ENCODE data around the gene GNG8. TPM values are rescaled to one million over a fixed set of nuclear protein-coding genes. Genes with fewer than 3 reads are reported as not detected.

The GNG8 gene
- polyA plus RNA-seq, 4 donors: 1.5 to 8.5 (median 3.3) TPM

- DNase-seq (ENCODE audit: low read depth in 4 of 4, low spot score in 3 of 4): no peak
Observed at GRCh38 chr19:46605356-46605821, 30.6 kb downstream of the GNG8 start.

- DNase-seq (ENCODE audit: low read depth in 4 of 4, low spot score in 3 of 4): no peak
Observed at GRCh38 chr19:46604781-46605355, 31.1 kb downstream of the GNG8 start.

GRCh38 chr19:46603752-46604231 lies 32.2 kb downstream of the GNG8 start:
- no peak for DNase-seq (ENCODE audit: low read depth in 4 of 4, low spot score in 3 of 4)

GRCh38 chr19:46603195-46603637 lies 32.8 kb downstream of the GNG8 start:
- no peak for DNase-seq (ENCODE audit: low read depth in 4 of 4, low spot score in 3 of 4)

GRCh38 chr19:46602392-46603194 lies 33.4 kb downstream of the GNG8 start:
- DNase-seq (ENCODE audit: low read depth in 4 of 4, low spot score in 3 of 4): no peak

- DNase-seq (ENCODE audit: low read depth in 4 of 4, low spot score in 3 of 4): no peak
Observed at GRCh38 chr19:46601318-46602224, 34.4 kb downstream of the GNG8 start, which contains the start of gene CALM3. Gene CALM3, plus strand, starts transcription at chr19:46601330. Its CDS starts 105 bp downstream, at chr19:46601435.

- DNase-seq (ENCODE audit: low read depth in 4 of 4, low spot score in 3 of 4): peak; percentile 98 to 100 (median 98)
Observed at GRCh38 chr19:46600384-46601317, 35.4 kb downstream of the GNG8 start.

GRCh38 chr19:46599716-46600373 lies 36.2 kb downstream of the GNG8 start:
- DNase-seq (ENCODE audit: low read depth in 4 of 4, low spot score in 3 of 4): no peak

- no peak for DNase-seq (ENCODE audit: low read depth in 4 of 4, low spot score in 3 of 4)
Observed at GRCh38 chr19:46598372-46598917, 37.6 kb downstream of the GNG8 start.

- no peak for DNase-seq (ENCODE audit: low read depth in 4 of 4, low spot score in 3 of 4)
Observed at GRCh38 chr19:46596008-46596407, 40.0 kb downstream of the GNG8 start.

GRCh38 chr19:46591870-46592269 lies 44.1 kb downstream of the GNG8 start:
- DNase-seq (ENCODE audit: low read depth in 4 of 4, low spot score in 3 of 4): no peak

- DNase-seq (ENCODE audit: low read depth in 4 of 4, low spot score in 3 of 4): no peak
Observed at GRCh38 chr19:46591254-46591653, 44.7 kb downstream of the GNG8 start.

- no peak for DNase-seq (ENCODE audit: low read depth in 4 of 4, low spot score in 3 of 4)
Observed at GRCh38 chr19:46587861-46588260, 48.1 kb downstream of the GNG8 start.

- no peak for DNase-seq (ENCODE audit: low read depth in 4 of 4, low spot score in 3 of 4)
Observed at GRCh38 chr19:46586294-46586693, 49.7 kb downstream of the GNG8 start.

GRCh38 chr19:46585539-46585938 lies 50.5 kb downstream of the GNG8 start:
- DNase-seq (ENCODE audit: low read depth in 4 of 4, low spot score in 3 of 4): no peak
